Stimulated activated CD4-positive, alpha-beta T cell treated with anti-CD3 and anti-CD28 coated beads, TNF-alpha, amount 100 ng/mL, for 4 hours (primary cell): ENCODE results near the gene GAGE12E.
"Not testable (repeated sequence)": the region's sequence is repeated elsewhere in the genome, so short reads cannot be mapped to it uniquely, and the experiment has no call there.

ENCODE experiments used
- DNase-seq, 3 experiments: peaks; one replicate each; pipeline ENCODE4 v3.0.0-alpha.2; 2020; ENCODE audit warnings: low read depth in 3 of 3

GAGE12E gene

GRCh38 chrX:49550989-49551388, at the start of gene GAGE12E:
Gene GAGE12E, plus strand, starts transcription at chrX:49551289. Its CDS starts 1,155 bp downstream, at chrX:49552444.
- not testable (repeated sequence) for DNase-seq

- DNase-seq = not testable (repeated sequence)
These were observed 19.2 kb upstream of the GAGE12E start, which contains the start of gene GAGE12C for GRCh38 chrX:49531877-49532276. Gene GAGE12C, plus strand, starts transcription at chrX:49532177. Its CDS starts 1,155 bp downstream, at chrX:49533332.

GRCh38 chrX:49541433-49541832, 9.7 kb upstream of the GAGE12E start, which contains the start of gene GAGE12D:
Gene GAGE12D, plus strand, starts transcription at chrX:49541733. Its CDS starts 1,155 bp downstream, at chrX:49542888.
- DNase-seq = not testable (repeated sequence)

- DNase-seq = not testable (repeated sequence)
These were observed 9.5 kb downstream of the GAGE12E start, which contains the start of gene GAGE12F for GRCh38 chrX:49560542-49560941. Gene GAGE12F, plus strand, starts transcription at chrX:49560842. Its CDS starts 1,155 bp downstream, at chrX:49561997.

GRCh38 chrX:49568728-49569127, 17.6 kb downstream of the GAGE12E start:
- not testable (repeated sequence) for DNase-seq

- DNase-seq = not testable (repeated sequence)
These were observed 18.1 kb downstream of the GAGE12E start for GRCh38 chrX:49569152-49569551.

GRCh38 chrX:49570100-49570499, 19.0 kb downstream of the GAGE12E start, which contains the start of gene GAGE12G:
Gene GAGE12G, plus strand, starts transcription at chrX:49570400. Its CDS starts 1,155 bp downstream, at chrX:49571555.
- not testable (repeated sequence) for DNase-seq

GRCh38 chrX:49579649-49580048, 28.6 kb downstream of the GAGE12E start, which contains the start of gene GAGE12H:
Gene GAGE12H, plus strand, starts transcription at chrX:49579949. Its CDS starts 1,155 bp downstream, at chrX:49581104.
- DNase-seq = not testable (repeated sequence)

- not testable (repeated sequence) for DNase-seq
These were observed 38.1 kb downstream of the GAGE12E start, which contains the start of gene GAGE2A for GRCh38 chrX:49589196-49589595. Gene GAGE2A, plus strand, starts transcription at chrX:49589496. Its CDS starts 1,155 bp downstream, at chrX:49590651.

- peak in 1 of 3 experiments; percentile 0 for DNase-seq
These were observed 38.8 kb downstream of the GAGE12E start for GRCh38 chrX:49589769-49590478.

GRCh38 chrX:49590488-49590887, 39.4 kb downstream of the GAGE12E start:
- DNase-seq = not testable (repeated sequence)

- DNase-seq = not testable (repeated sequence)
These were observed 47.6 kb downstream of the GAGE12E start, which contains the start of gene GAGE1 for GRCh38 chrX:49598720-49599119. Gene GAGE1, plus strand, starts transcription at chrX:49599020. Its CDS starts 1,155 bp downstream, at chrX:49600175.
